DND-41 (cell line): ENCODE measurements around the gene MROH7.

ENCODE experiments used
- ATAC-seq: fragments of 200-7000 bp; cut with Tn5 transposase; 3 replicates; pipeline ENCODE4 v1.9.1; 2021; ENCODE audit warnings: low read depth; ENCODE audit not compliant: insufficient read depth
- DNase-seq: peaks from one replicate; pipeline ENCODE4 v3.0.0-alpha.2; 2020
- H2AFZ ChIP-seq: 2 replicates; pipeline ENCODE4 v1.6.0; 2012; ENCODE audit warnings: low read depth, low read length
- H3K27ac ChIP-seq: 2 replicates; pipeline ENCODE4 v1.5.1; 2012; ENCODE audit warnings: low read length, inconsistent platforms
- H3K27me3 ChIP-seq: fragments of 200-600 bp; sonication (generic); 2 replicates; pipeline ENCODE4 v1.6.0; 2012; ENCODE audit warnings: low read length, mild to moderate bottlenecking, inconsistent platforms; ENCODE audit not compliant: insufficient read depth, poor library complexity
- H3K36me3 ChIP-seq: 2 replicates; pipeline ENCODE4 v1.5.1; 2012; ENCODE audit warnings: low read length, inconsistent platforms; ENCODE audit not compliant: insufficient read depth
- H3K4me1 ChIP-seq: 2 replicates; pipeline ENCODE4 v1.5.1; 2012; ENCODE audit warnings: mild to moderate bottlenecking, low read length; ENCODE audit not compliant: insufficient read depth
- H3K4me2 ChIP-seq: 2 replicates; pipeline ENCODE4 v1.6.0; 2012; ENCODE audit warnings: mild to moderate bottlenecking, moderate library complexity, low read length, inconsistent platforms; ENCODE audit not compliant: insufficient read depth
- H3K4me3 ChIP-seq, 2 experiments: fragments of 200-600 bp in 1 of 2; shearing (Covaris generic) in 1 of 2; 2 replicates each; pipeline ENCODE4 v1.5.1; 2012 to 2016; ENCODE audit warnings: inconsistent platforms in 2 of 2, low read length in 2 of 2, mild to moderate bottlenecking in 2 of 2, low read depth in 1 of 2, moderate library complexity in 1 of 2
- H3K79me2 ChIP-seq: 2 replicates; pipeline ENCODE4 v1.6.0; 2012; ENCODE audit warnings: low read length, inconsistent platforms; ENCODE audit not compliant: insufficient read depth
- H3K9ac ChIP-seq: 2 replicates; pipeline ENCODE4 v1.6.0; 2012; ENCODE audit warnings: low read depth, mild to moderate bottlenecking, inconsistent platforms, low read length, moderate library complexity
- H3K9me3 ChIP-seq: 2 replicates; pipeline ENCODE4 v1.5.1; 2012; ENCODE audit warnings: low read length, moderate library complexity, mild to moderate bottlenecking, inconsistent platforms; ENCODE audit not compliant: insufficient read depth, severe bottlenecking
- H4K20me1 ChIP-seq: 2 replicates; pipeline ENCODE4 v1.6.0; 2012; ENCODE audit warnings: low read length; ENCODE audit not compliant: insufficient read depth
- CTCF ChIP-seq: IDR thresholded peaks from 2 replicates; pipeline ENCODE4 v1.5.1; 2012; ENCODE audit warnings: borderline replicate concordance, low read length, moderate library complexity, mild to moderate bottlenecking; ENCODE audit not compliant: poor library complexity, severe bottlenecking; ENCODE audit errors: extremely low read depth
- EZH2 ChIP-seq: IDR thresholded peaks from 3 replicates; pipeline ENCODE4 v1.6.1; 2012; ENCODE audit warnings: borderline replicate concordance, low read depth, mild to moderate bottlenecking, moderate library complexity, low read length, inconsistent platforms; ENCODE audit not compliant: severe bottlenecking

MROH7 gene

GRCh38 chr1:54649130-54649898, 7.7 kb downstream of the MROH7 start:
- H3K4me3 ChIP-seq = no peak overlapping the region
- H3K4me2 ChIP-seq = no peak overlapping the region
- no peaks in the 10 kb centered on the region for H3K4me1 ChIP-seq
- H3K9ac ChIP-seq = no peak overlapping the region
- no peaks in the 10 kb centered on the region for H4K20me1 ChIP-seq
- no peaks in the 10 kb centered on the region for H3K9me3 ChIP-seq
- ATAC-seq (no peak), DNase-seq (no peak)
- no peaks in the 10 kb centered on the region for H3K36me3 ChIP-seq
- TF ChIP-seq CTCF = no peak
- TF ChIP-seq EZH2 = no peak
- H3K79me2 ChIP-seq = no peaks in the 10 kb centered on the region
- no peak overlapping the region for H3K27ac ChIP-seq
- H3K27me3 ChIP-seq = peaks cover 4% of the 10 kb centered on the region
- H2AFZ ChIP-seq = no peak overlapping the region

GRCh38 chr1:54649921-54650320, 8.3 kb downstream of the MROH7 start:
- Histone ChIP-seq H4K20me1 (no peaks in the 10 kb centered on the region), H3K4me1 (no peaks in the 10 kb centered on the region), H3K27ac (no peak overlapping the region), H3K79me2 (no peaks in the 10 kb centered on the region), H3K27me3 (peaks cover 4% of the 10 kb centered on the region), H3K9me3 (no peaks in the 10 kb centered on the region), H3K36me3 (no peaks in the 10 kb centered on the region), H3K9ac (no peak overlapping the region), H3K4me3 (no peak overlapping the region), H3K4me2 (no peak overlapping the region), H2AFZ (no peak overlapping the region)
- ATAC-seq (no peak), DNase-seq (no peak)
- TF ChIP-seq CTCF (no peak), EZH2 (no peak)

GRCh38 chr1:54650417-54650816, 8.8 kb downstream of the MROH7 start:
- Histone ChIP-seq H4K20me1 (no peaks in the 10 kb centered on the region), H3K79me2 (no peaks in the 10 kb centered on the region), H3K9ac (no peak overlapping the region), H3K4me3 (no peak overlapping the region), H3K27me3 (peaks cover 4% of the 10 kb centered on the region), H3K4me1 (no peaks in the 10 kb centered on the region), H3K36me3 (no peaks in the 10 kb centered on the region), H2AFZ (no peak overlapping the region), H3K9me3 (no peaks in the 10 kb centered on the region), H3K27ac (no peak overlapping the region), H3K4me2 (no peak overlapping the region)
- no peak for TF ChIP-seq EZH2
- TF ChIP-seq CTCF = no peak
- DNase-seq (no peak), ATAC-seq (no peak)
